Measurements from ENCODE around the gene CIDEB. TPM values are rescaled to one million over a fixed set of nuclear protein-coding genes. Genes with fewer than 3 reads are reported as not detected.
"Not testable (repeated sequence)": the region's sequence is repeated elsewhere in the genome, so short reads cannot be mapped to it uniquely, and the experiment has no call there.

The CIDEB gene, protein sequence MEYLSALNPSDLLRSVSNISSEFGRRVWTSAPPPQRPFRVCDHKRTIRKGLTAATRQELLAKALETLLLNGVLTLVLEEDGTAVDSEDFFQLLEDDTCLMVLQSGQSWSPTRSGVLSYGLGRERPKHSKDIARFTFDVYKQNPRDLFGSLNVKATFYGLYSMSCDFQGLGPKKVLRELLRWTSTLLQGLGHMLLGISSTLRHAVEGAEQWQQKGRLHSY
- total RNA-seq, result 1 to 10 TPM; 6.4 to 6.9 TPM
- long read RNA-seq, partial matches to known transcripts, result 0 of 1 reads
- long read RNA-seq, other reads (novel, unspliced or antisense), result 0 of 1 reads

DNA sequence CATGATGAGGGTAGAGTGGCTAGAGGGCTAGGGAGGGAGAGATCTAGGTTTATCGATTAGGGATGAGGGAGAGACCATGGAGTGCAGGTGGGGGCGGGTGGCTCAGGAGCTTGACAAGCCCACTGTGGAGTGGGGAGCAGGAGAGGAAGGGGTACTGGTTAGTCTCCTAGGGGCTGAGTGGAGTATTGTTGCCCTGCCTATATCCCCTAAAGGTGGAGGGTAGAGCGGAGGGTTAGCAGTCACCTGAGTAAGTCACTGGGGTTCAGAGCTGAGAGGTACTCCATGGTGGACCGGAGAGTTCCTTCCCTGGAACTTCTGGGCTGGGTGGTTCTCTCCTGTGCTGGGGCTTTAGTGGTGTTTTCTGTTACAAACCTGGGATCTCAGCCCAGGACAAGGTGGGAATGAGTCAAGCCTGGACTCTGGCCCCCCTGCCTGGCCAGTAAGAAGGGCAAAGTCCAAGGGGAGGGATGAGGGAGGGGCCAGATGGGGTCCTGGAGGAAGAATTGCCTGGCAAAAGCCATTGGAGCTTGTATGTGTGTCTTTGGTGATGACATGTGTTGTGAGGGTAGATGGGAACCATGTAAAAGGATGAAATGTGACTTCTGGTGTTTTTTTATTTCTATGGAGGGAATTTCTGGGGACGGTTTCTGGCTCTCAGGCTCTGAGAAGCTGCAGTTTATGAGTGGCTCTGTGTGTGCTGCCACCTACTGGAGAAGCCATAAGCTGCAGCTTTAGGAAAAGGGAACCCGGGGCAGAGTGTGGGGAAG is at the start of gene CIDEB:
TSS of gene CIDEB (minus strand) at position 403 of the 767 bp plus-strand sequence. CDS start at position 284, 119 bp downstream.
- peak; percentile 55 for DNase-seq
- intact Hi-C loops (cut with DNase I), result no loop called here
- peak in 1 of 2 donors; percentile 5 for ATAC-seq

- no peak for DNase-seq
- ATAC-seq, result no peak
- intact Hi-C loops (cut with DNase I), result no loop called here
Observed at GRCh38 chr14:24356208-24356607, 48.4 kb upstream of the CIDEB start.

GRCh38 chr14:24355009-24355408 is 47.2 kb upstream of the CIDEB start:
- DNase-seq (no peak), ATAC-seq (no peak)
- intact Hi-C loops (cut with DNase I), result no loop called here

DNA sequence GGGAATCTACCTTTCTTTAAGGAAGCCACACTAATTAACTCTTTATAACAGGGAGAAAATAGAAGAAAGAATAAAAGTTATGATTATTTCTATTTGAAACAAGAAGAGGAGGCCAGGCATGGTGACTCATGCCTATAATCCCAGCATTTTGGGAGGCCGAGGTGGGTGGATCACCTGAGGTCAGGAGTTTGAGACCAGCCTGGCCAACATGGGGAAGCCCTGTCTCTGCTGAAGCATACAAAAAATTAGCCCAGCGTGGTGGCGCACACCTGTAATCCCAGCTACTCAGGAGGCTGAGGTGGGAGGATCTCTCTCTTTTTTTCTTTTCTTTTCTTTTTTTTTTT is 46.7 kb upstream of the CIDEB start:
- DNase-seq; ATAC-seq; intact Hi-C loops (cut with DNase I): not testable (repeated sequence)

DNA sequence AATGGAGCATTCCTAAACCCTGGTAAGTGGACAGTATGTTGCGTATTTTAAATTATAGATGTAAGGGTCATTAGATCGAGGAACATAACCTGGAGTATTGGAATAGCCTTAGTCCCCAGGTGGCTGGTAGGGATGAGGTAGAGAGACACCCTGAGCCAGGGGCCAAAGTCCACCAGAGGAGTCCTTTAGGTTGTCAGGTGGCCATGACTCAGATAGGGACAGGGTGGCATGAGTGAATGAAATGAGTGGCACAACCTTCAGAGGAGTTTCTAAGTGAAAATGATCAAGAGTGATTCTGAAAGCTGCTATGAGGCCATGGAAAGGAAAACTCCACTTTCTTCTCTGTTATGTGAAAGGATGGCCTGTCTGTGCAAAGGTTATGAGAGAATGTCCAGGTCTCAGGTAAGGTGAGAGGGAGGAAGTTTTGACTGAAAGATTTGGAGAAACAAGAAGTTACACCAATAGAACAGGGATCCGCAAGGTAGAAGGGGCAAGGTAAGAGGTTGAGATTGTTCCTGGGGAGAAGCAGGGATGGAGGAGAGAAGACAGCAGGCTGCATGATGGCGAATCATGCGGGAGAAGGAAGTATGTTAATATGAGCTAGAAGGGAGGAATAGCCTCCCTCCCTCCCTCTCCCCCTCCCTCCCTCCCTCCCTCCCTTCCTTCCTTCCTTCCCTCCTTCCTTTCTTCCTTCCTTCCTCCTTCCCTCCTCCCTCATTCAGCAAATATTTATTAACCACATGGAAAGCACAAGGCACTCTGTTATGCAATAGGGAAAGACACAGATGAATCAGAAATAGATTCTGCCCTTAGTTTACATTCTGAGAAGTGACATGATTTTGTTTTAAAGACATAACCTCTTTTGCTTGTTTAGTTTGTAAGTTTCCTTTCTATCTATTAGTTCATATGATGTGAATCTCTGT is 46.0 kb upstream of the CIDEB start:
- DNase-seq (no peak), ATAC-seq (peak in 1 of 2 donors; percentile 55)
- intact Hi-C loops (cut with DNase I), result no loop called here

DNA sequence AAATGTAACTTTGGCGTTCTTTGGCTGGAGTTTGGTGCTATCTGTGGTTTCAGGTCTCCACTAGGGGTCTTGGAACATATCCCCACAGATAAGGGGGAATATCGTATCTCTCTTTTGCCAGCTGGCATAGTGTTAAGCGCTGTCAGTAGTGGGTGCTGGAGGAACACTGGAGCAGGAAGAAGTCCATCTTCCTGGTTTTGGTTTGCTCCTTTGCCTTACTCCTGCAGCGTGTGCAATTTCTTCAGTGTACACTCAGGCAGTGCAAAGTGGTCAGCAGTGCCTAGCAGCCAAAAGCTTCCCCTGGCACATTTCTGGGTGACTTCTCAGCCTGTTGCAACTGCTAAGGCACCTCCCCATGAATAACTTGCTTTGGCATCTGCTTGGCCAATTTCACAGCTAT is 43.7 kb upstream of the CIDEB start:
- no peak for DNase-seq
- peak; percentile 70 to 74 for ATAC-seq
- intact Hi-C loops (cut with DNase I), result no loop called here

GRCh38 chr14:24349742-24350141 is 42.0 kb upstream of the CIDEB start:
- ATAC-seq, result no peak

DNA sequence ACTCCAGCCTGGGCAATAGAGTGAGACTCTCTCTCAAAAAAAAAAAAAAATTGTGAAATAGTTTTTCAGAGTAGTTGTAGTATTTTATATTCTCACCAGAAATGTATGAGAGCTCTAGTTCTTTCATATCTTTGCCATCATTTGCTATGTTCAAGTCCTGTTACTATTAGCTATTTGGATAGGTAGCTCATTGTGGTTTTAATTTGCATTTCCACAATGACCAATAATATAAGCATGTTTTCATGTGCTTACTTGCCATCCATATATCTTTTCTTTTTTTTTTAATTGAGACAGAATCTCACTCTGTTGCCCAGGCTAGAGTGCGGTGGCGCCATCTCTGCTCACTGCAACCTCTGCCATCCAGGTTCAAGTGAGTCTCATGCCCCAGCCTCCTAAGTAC is 40.4 kb upstream of the CIDEB start:
- intact Hi-C loops (cut with DNase I), result no loop called here
- no peak for ATAC-seq
- DNase-seq, result no peak

More at GRCh38 chr14:24349742-24350141, 42.0 kb upstream of the CIDEB start:
- intact Hi-C loops (cut with DNase I), result no loop called here
- DNase-seq, result no peak

GRCh38 chr14:24347134-24347533 is 39.4 kb upstream of the CIDEB start:
- intact Hi-C loops (cut with DNase I), result no loop called here
- ATAC-seq (no peak), DNase-seq (no peak)

DNA sequence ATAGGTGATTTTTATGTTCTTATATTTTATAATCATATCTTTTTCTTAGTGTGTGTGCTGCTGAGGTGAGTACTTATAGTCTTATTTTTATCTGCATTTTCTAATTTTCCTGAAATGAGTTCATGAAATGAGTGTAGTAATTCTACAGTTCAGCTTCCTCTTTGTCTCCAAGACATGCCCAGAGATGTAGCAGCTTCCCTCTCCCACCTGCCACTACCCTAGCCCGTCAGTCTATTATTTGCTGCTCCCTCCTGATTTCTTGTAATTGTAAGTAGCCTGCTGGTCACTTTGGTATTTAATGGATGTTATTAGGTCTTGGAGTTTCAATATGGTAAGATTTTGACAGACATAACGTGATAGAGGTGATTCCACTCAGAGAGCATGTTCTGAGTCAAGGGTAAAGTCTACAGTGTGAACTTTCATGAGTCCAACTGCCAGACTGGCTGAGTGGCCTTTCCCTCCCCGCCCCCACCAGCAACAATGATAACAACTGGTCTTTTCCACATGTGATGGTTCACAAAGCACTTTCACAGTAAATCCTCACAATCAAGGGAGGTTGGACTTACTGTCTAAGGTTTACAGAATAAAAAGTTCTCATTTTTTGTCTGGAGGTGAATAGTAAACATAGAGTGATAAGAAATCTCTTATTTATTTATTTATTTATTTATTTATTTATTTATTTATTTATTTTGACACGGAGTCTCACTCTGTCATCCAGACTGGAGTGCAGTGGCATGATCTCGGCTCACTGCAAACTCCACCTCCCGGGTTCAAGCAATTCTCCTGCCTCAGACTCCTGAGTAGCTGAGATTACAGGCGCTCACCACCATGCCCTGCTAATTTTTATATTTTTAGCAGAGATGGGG is 36.3 kb upstream of the CIDEB start:
- no peak for ATAC-seq
- DNase-seq, result no peak
- intact Hi-C loops (cut with DNase I), result no loop called here

DNA sequence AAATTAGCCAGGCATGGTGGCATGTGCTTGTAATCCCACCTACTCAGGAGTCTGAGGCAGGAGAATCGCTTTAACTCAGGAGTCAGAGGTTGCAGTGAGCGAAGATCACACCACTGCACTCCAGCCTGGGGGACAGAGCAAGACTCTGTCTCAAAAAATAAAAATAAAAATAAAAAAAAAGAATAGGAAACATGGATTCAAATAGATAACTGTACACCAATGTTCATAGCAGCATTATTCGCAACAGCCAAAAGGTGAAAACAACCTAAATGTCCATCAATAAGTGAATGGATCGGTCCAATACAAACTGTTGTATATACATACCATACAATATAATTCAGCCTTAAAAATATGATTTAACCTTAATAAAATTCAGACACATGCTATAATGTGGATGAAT is 35.1 kb upstream of the CIDEB start:
- no peak for ATAC-seq
- DNase-seq, result no peak
- intact Hi-C loops (cut with DNase I), result no loop called here

- no peak for DNase-seq
- intact Hi-C loops (cut with DNase I), result no loop called here
- ATAC-seq, result no peak
Observed at GRCh38 chr14:24340606-24341005, 32.8 kb upstream of the CIDEB start.

DNA sequence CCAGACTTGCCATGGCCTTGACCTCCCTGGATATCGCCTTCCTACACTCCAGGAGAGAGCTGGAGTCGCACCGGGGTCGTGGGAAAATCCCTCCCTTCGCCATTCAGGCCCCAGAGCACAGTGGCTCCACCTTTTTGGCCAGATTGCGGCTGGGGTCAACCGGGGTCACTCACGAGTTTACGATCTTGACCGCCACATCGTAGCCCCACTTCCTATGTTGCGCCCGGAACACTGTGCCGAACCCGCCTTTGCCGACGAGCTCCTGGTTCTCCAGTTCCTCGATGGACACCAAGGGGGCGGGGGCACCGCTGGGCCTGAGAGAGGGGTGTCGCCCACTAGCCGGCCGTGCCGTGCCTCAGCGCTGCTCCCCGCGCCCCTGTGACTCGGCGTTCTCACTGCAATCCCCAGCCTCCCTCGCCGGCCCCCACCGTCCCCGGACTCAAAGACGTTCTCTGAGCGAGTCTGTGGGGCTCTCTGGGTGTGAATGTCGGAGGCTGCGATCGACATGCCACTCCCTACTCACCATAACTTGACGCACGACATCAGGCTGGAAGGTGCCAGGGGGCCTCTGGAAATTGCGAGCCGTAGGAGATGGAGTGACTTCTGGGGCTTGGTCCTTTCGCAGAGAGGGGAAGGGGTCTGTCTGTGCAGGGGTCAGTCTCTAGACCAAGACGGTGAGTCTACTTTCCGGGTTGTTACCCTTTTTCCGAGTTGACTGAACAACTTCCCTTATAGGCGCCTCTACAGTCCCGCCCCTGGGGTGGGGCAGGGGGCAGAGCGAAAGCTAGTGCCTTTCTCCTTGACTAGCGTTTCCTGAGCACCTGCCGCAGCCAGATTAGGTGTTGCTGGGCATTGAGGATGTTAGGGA is 31.7 kb upstream of the CIDEB start, which contains the start of gene RIPK3:
TSS of gene RIPK3 (minus strand) at position 708 of the 868 bp plus-strand sequence. CDS start at position 543, 165 bp downstream.
- DNase-seq (peak; percentile 77), ATAC-seq (peak; percentile 54 to 72)
- intact Hi-C loops (cut with DNase I), result no loop called here

DNA sequence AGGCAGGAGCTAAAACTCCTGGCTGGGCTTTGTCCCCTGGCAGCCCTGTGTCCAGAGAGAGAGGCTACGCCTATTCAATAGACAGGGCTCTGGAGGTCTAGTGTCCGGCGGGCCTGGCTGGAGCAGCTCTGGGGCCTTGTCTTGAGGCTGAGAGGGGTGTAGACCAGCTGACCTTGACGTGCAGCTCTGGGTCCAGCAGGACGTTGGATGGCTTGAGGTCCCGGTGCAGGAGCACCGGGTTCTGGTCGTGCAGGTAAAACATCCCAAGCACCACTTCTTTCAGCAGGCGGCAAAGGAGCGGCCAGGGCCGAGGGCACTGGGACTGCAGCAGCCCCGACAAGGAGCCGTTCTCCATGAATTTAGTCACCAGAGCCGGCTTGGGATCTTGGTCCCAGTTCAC is 31.1 kb upstream of the CIDEB start:
- intact Hi-C loops (cut with DNase I), result no loop called here
- DNase-seq, result no peak

DNA sequence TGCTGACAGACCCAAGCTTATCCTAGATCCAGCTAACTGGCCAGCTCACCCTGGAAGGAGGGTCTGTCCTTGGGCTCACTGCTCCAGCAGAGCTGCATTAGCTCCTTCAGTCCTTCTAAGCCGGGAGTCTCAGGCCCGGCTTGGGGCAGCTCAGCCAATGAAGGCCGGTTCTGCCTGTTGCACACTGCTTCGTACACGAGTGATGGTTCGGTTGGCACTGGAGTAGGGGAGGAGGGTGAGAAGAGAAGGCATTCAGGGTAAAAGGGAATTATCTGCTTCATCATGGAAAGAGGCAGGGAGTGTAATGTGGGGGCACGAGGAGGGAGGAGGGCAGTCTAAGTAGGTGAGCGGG is 30.0 kb upstream of the CIDEB start:
- DNase-seq (no peak), ATAC-seq (no peak)
- intact Hi-C loops (cut with DNase I), result no loop called here

More for the DNA sequence above, 31.1 kb upstream of the CIDEB start:
- ATAC-seq, result no peak

GRCh38 chr14:24337144-24337823 is 29.5 kb upstream of the CIDEB start:
- intact Hi-C loops (cut with DNase I), result no loop called here
- DNase-seq (no peak), ATAC-seq (no peak)

DNA sequence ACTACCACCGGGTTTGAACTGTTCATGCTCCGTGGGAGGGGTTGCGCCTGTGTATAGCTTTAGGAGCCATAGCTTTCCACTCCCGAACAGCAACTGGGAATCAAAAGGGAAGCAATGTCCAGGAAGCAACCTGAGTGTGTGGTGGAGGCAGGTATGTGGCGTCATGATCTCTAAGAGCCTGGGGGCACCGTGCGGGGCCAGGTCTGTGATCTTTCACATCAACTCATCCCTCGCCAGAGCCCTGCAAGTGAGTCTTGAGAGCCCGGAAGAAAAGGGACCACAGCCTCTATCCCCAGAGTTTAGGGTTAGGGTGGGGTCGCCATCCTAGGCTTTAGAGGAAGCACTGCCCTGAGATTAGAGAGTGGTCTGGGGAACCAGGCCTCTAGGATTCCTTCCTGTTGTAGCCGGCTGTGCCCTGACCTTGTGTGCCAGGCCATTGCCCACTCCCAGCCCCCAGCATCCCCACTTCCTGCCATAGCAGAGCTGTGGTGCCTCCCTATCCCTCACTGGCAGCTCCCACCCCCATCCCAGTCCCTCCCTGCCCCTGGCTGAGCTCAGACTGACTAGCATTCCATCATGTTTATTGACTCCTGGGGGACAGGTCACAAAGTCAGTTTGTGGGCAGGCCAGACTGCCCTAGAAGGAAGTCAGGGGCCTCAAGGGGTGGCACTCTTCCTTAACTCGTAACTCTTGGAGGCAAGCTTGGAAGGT is 27.8 kb upstream of the CIDEB start:
- ATAC-seq, result no peak
- no peak for DNase-seq
- intact Hi-C loops (cut with DNase I), result no loop called here
